Uterus (tissue), 2 donors: ENCODE results near the gene LMBRD1.
"Not testable (repeated sequence)": the region's sequence is repeated elsewhere in the genome, so short reads cannot be mapped to it uniquely, and the experiment has no call there.

Experiments used
- CTCF ChIP-seq, 4 experiments: fragments of 200-600 bp in 2 of 4; fragments of 450-650 bp in 2 of 4; sonication (generic) in 2 of 4; IDR thresholded peaks; one replicate each; pipeline ENCODE4 v1.5.1; 2016 to 2019; ENCODE audit warnings: antibody characterized with exemption in 4 of 4, mild to moderate bottlenecking in 2 of 4, moderate library complexity in 1 of 4
- POLR2A ChIP-seq, 2 donors: fragments of 450-650 bp; IDR thresholded peaks; one replicate each; pipeline ENCODE4 v1.6.1; 2016; ENCODE audit warnings: antibody characterized with exemption in 2 of 2, mild to moderate bottlenecking in 1 of 2, moderate library complexity in 1 of 2

- not testable (repeated sequence) for TF ChIP-seq CTCF, POLR2A (IDR thresholded peaks at IDR 0.05)
Measured at GRCh38 chr6:69824355-69824754, 27.5 kb upstream of the LMBRD1 start.
